SK-N-DZ (cell line): ENCODE results near the gene NKIRAS2. TPM values are rescaled to one million over a fixed set of nuclear protein-coding genes. Genes with fewer than 3 reads are reported as not detected.

Experiments used
- DNase-seq: peaks from one replicate; pipeline ENCODE4 v3.0.0-alpha.2; 2015; ENCODE audit warnings: low spot score
- polyA plus RNA-seq, 2 experiments: library from polyadenylated mRNA; depleted of rRNA; stranded (reverse); fragments of >200 nt; gene quantifications; 2 replicates each; pipeline ENCODE4 v1.2.3, GENCODE V29; 2014

The NKIRAS2 gene
- polyA plus RNA-seq (2014; cell fraction: cytosol; rRNA removed): 79.4 and 94.0 TPM in 2 replicates
- polyA plus RNA-seq (2014; cell fraction: nucleus; rRNA removed): 26.2 and 34.8 TPM in 2 replicates

GRCh38 chr17:42019509-42020404 is at the start of gene NKIRAS2:
NKIRAS2 (plus strand) TSS chr17:42020090; CDS start chr17:42021578, 1,488 bp downstream.
- DNase-seq: peak; percentile 87

- no peak for DNase-seq
Observed at GRCh38 chr17:41970901-41971331, 49.0 kb upstream of the NKIRAS2 start.

GRCh38 chr17:41971721-41972523 is 48.0 kb upstream of the NKIRAS2 start:
- no peak for DNase-seq

GRCh38 chr17:41972571-41973407 is 47.1 kb upstream of the NKIRAS2 start:
- DNase-seq: peak; percentile 85

GRCh38 chr17:41973408-41973811 is 46.5 kb upstream of the NKIRAS2 start:
- no peak for DNase-seq

GRCh38 chr17:41974031-41974430 is 45.9 kb upstream of the NKIRAS2 start:
- no peak for DNase-seq

GRCh38 chr17:41974658-41975057 is 45.2 kb upstream of the NKIRAS2 start:
- no peak for DNase-seq

- DNase-seq: no peak
Observed at GRCh38 chr17:41975099-41976083, 44.5 kb upstream of the NKIRAS2 start.

- DNase-seq: no peak
Observed at GRCh38 chr17:41976142-41976768, 43.6 kb upstream of the NKIRAS2 start.

- no peak for DNase-seq
Observed at GRCh38 chr17:41977991-41978390, 41.9 kb upstream of the NKIRAS2 start.

GRCh38 chr17:41982026-41982760 is 37.7 kb upstream of the NKIRAS2 start:
- DNase-seq: no peak

GRCh38 chr17:41984454-41984853 is 35.4 kb upstream of the NKIRAS2 start:
- no peak for DNase-seq

- DNase-seq: no peak
Observed at GRCh38 chr17:41985919-41986318, 34.0 kb upstream of the NKIRAS2 start.

GRCh38 chr17:41986634-41987033 is 33.3 kb upstream of the NKIRAS2 start:
- DNase-seq: no peak

- DNase-seq: no peak
Observed at GRCh38 chr17:41987642-41988041, 32.2 kb upstream of the NKIRAS2 start.

- DNase-seq: no peak
Observed at GRCh38 chr17:41988418-41988817, 31.5 kb upstream of the NKIRAS2 start.

- DNase-seq: no peak
Observed at GRCh38 chr17:41989702-41990419, 30.0 kb upstream of the NKIRAS2 start.

- no peak for DNase-seq
Observed at GRCh38 chr17:41992576-41992975, 27.3 kb upstream of the NKIRAS2 start.
